DOHH2 (cell line): ENCODE data around the gene PCDHGA4.

ENCODE experiments used
- CTCF ChIP-seq: fragments of 200-600 bp; sonication (generic); IDR thresholded peaks from one replicate; pipeline ENCODE4 v1.5.1; 2014; ENCODE audit warnings: antibody characterized with exemption, mild to moderate bottlenecking, low read depth, low read length; ENCODE audit not compliant: poor library complexity, severe bottlenecking
- EZH2phosphoT487 ChIP-seq: fragments of 200-600 bp; sonication (generic); IDR thresholded peaks from 2 replicates; pipeline ENCODE4 v1.6.1; 2017; ENCODE audit warnings: borderline replicate concordance, mild to moderate bottlenecking, antibody characterized with exemption, low read length, moderate library complexity, mixed read lengths

- TF ChIP-seq CTCF (no peak), EZH2phosphoT487 (no peak)
Observed at GRCh38 chr5:141345327-141345726, 9.5 kb upstream of the PCDHGA4 start.
